ENCODE measurements around the gene SEMA4A. TPM values are rescaled to one million over a fixed set of nuclear protein-coding genes. Genes with fewer than 3 reads are reported as not detected.
A peak's percentile ranks its signal among the peaks of the same experiment; 100 is the strongest.

Gene SEMA4A
- total and polyA plus RNA-seq, 2 of the 8 experiments (the other 6 are each of a cell fraction or from before 2014, with no cell fraction given): 7.3 to 10.6 TPM

GRCh38 chr1:156200044-156200443 is 46.7 kb downstream of the SEMA4A start:
- H4K20me1 ChIP-seq (replicated peaks in 1 of 2; ENCODE audit: control insufficient read depth in 1 of 2, insufficient read depth in 2 of 2, low read length in 2 of 2): peaks cover 0 to 8% of the 10 kb centered on the region in 2 experiments
- H3K4me3 ChIP-seq (ENCODE audit: extremely low read depth in 1 of 4, insufficient read depth in 2 of 4, low read depth in 3 of 4, low read length in 4 of 4): no peak overlapping the region
- no peak for DNase-seq (ENCODE audit: low read depth in 1 of 2, low spot score in 2 of 2)
- no peak overlapping the region for H4K5ac ChIP-seq (ENCODE audit: insufficient read length, low read depth, low read length)
- no peak overlapping the region for H2BK15ac ChIP-seq (ENCODE audit: low read length)
- H2AK5ac ChIP-seq (ENCODE audit: low read depth, low read length): no peak overlapping the region
- H3K14ac ChIP-seq (ENCODE audit: insufficient read length): no peak overlapping the region
- H3K36me3 ChIP-seq (ENCODE audit: control insufficient read depth in 2 of 4, insufficient read depth in 4 of 4, low read length in 3 of 4): peaks cover 4 to 28% (median 9%) of the 10 kb centered on the region in 4 experiments; a peak in 4 of 8 replicates
- no peak for FAIRE-seq
- no peaks in the 10 kb centered on the region for H3K27me3 ChIP-seq (replicated peaks in 1 of 4; ENCODE audit: control insufficient read depth in 3 of 4, extremely low read depth in 1 of 4, insufficient read depth in 3 of 4, low read length in 3 of 4)
- peaks cover 0 to 11% (median 3%) of the 10 kb centered on the region in 4 experiments; a peak in 4 of 7 replicates for H3K4me1 ChIP-seq (replicated peaks in 1 of 4; ENCODE audit: control insufficient read depth in 3 of 4, insufficient read depth in 4 of 4, low read length in 3 of 4)
- WGBS, 2 experiments (ENCODE audit: extremely low coverage in 1 of 2, insufficient coverage in 1 of 2, insufficient read length in 1 of 2, insufficient replicate concordance in 2 of 2, low coverage in 1 of 2, low lambda C conversion rate in 2 of 2, missing lambda C conversion rate in 1 of 2): 94% methylated on average over 8 of the region's 8 CpGs; no CpG with 5 or more reads in 1 of the 2 experiments
- 0 out of 7 replicates have a peak overlapping the region, but pooled peaks of 1 of the 4 experiments have one; percentile 1 for H3K9ac ChIP-seq (replicated peaks in 1 of 4; ENCODE audit: extremely low read depth in 1 of 4, low read depth in 3 of 4, low read length in 3 of 4)
- H3K23ac ChIP-seq (ENCODE audit: insufficient read length): no peak overlapping the region
- peaks cover 9 to 50% of the 10 kb centered on the region in 2 experiments for H3K79me2 ChIP-seq (ENCODE audit: control insufficient read depth in 1 of 2, insufficient read depth in 2 of 2, low read length in 2 of 2)
- no peak overlapping the region for H2BK12ac ChIP-seq (ENCODE audit: low read depth, low read length)
- H3K79me1 ChIP-seq (ENCODE audit: low read depth, low read length): peaks cover 16% of the 10 kb centered on the region
- no peak overlapping the region for H2BK5ac ChIP-seq (ENCODE audit: low read depth, low read length)
- H2BK20ac ChIP-seq (ENCODE audit: low read length): no peak overlapping the region
- POLR2A ChIA-PET (ENCODE audit: partially characterized antibody): interaction anchor here (0.6 to 9.5 kb wide), 4 partner anchors 8 to 138 kb away, joined by 3 to 77 read pairs (median 6); partner anchors contain the start of genes CCT3, PMF1 and TSACC
- H3K23me2 ChIP-seq (ENCODE audit: low read depth, low read length): no peaks in the 10 kb centered on the region
- CTCF ChIA-PET (ENCODE audit: partially characterized antibody): interaction anchor here (1.0 to 5.3 kb wide), 5 partner anchors 25 to 54 kb away, joined by 4 to 41 read pairs (median 5); no protein-coding TSS in a partner anchor
- H4K8ac ChIP-seq (ENCODE audit: extremely low read depth, insufficient read depth, low read length): no peak overlapping the region
- H2BK120ac ChIP-seq (replicated peaks; ENCODE audit: low read depth, low read length): no peak overlapping the region
- H2AFZ ChIP-seq (ENCODE audit: low read length): no peak overlapping the region
- no peak overlapping the region for H3K18ac ChIP-seq (ENCODE audit: extremely low read depth, low read length)
- no peak overlapping the region for H4K91ac ChIP-seq (replicated peaks; ENCODE audit: insufficient read length, low read length)
- H3K4ac ChIP-seq (replicated peaks; ENCODE audit: insufficient read length, low read depth, low read length): no peak overlapping the region
- H3K56ac ChIP-seq (replicated peaks; ENCODE audit: insufficient read length, low read depth, low read length): no peak overlapping the region
- H3K9me3 ChIP-seq (ENCODE audit: insufficient read depth in 2 of 2, low read depth in 1 of 2, low read length in 1 of 2): no peaks in the 10 kb centered on the region
- H3K27ac ChIP-seq (ENCODE audit: low read depth, low read length): no peak overlapping the region
- H3K4me2 ChIP-seq (ENCODE audit: insufficient read depth in 1 of 2, low read depth in 2 of 2, low read length in 2 of 2): no peak overlapping the region
- TF ChIP-seq BRCA1 (IDR thresholded peaks at IDR 0.05; ENCODE audit: low read depth, low read length) (no peak), ATF3 (IDR thresholded peaks at IDR 0.05; ENCODE audit: insufficient read depth, low read depth, low read length) (no peak), SIN3A (conservative IDR thresholded peaks at IDR 0.05 in 1 of 2, IDR thresholded peaks at IDR 0.05 in 1 of 2; ENCODE audit: low read depth in 1 of 2, low read length in 2 of 2) (no peak), NRF1 (IDR thresholded peaks at IDR 0.05; ENCODE audit: low read depth, low read length) (no peak), FOSL1 (IDR thresholded peaks at IDR 0.05; ENCODE audit: insufficient read depth, low read depth, low read length) (no peak), GABPA (IDR thresholded peaks at IDR 0.05; ENCODE audit: borderline replicate concordance, insufficient read depth, low read length) (no peak), SP2 (IDR thresholded peaks at IDR 0.05; ENCODE audit: low read length) (no peak), CBX5 (IDR thresholded peaks at IDR 0.05; ENCODE audit: low read depth, low read length) (no peak), GTF2F1 (IDR thresholded peaks at IDR 0.05; ENCODE audit: borderline replicate concordance, low read depth, low read length) (no peak), JUND (IDR thresholded peaks at IDR 0.05; ENCODE audit: low read length) (no peak), JUN (IDR thresholded peaks at IDR 0.05; ENCODE audit: low read depth, low read length) (no peak), POLR2A (IDR thresholded peaks at IDR 0.05; ENCODE audit: control extremely low read depth in 1 of 2, low read depth in 2 of 2, low read length in 2 of 2) (no peak), MAFK (IDR thresholded peaks at IDR 0.05; ENCODE audit: low read depth, low read length) (no peak)
